ENCODE measurements around the gene MDK. TPM values are rescaled to one million over a fixed set of nuclear protein-coding genes. Genes with fewer than 3 reads are reported as not detected.

MDK gene
- total RNA-seq, 2 experiments from 2014 or later = 5.5 to 6.5 TPM

- H3K4me1 ChIP-seq (ENCODE audit: insufficient read depth, low read length) = peaks cover 44% of the 10 kb centered on the region
- H3K4me3 Mint-ChIP-seq = no peak overlapping the region
- H3K4me1 Mint-ChIP-seq (ENCODE audit: low read depth) = peaks cover 26% of the 10 kb centered on the region
- DNase-seq = peak in 1 of 14 experiments; percentile 18
- H3K27ac ChIP-seq (ENCODE audit: low read depth in 1 of 2, low read length in 2 of 2) = no peak overlapping the region
- H3K27me3 ChIP-seq (ENCODE audit: control insufficient read depth in 1 of 2, insufficient read depth in 2 of 2, low read length in 2 of 2) = peaks cover 70 to 73% of the 10 kb centered on the region in 2 experiments
- H3K36me3 Mint-ChIP-seq (ENCODE audit: low read depth) = no peaks in the 10 kb centered on the region
- H3K27ac Mint-ChIP-seq = no peak overlapping the region
- no peaks in the 10 kb centered on the region for H3K9me3 Mint-ChIP-seq
- ChIA-PET CTCF (no interaction called here), POLR2A (no interaction called here)
- no peaks in the 10 kb centered on the region for H3K36me3 ChIP-seq (ENCODE audit: insufficient read depth, low read length)
- intact Hi-C loops (cut with DNase I, micrococcal nuclease) = no loop called here
- H3K4me3 ChIP-seq (ENCODE audit: low read length) = no peak overlapping the region
- H3K27me3 Mint-ChIP-seq = peaks cover 70% of the 10 kb centered on the region
- TF ChIP-seq CTCF (IDR thresholded peaks at IDR 0.05) = no peak
- H3K9me3 ChIP-seq (ENCODE audit: control insufficient read depth in 1 of 2, insufficient read depth in 1 of 2, low read length in 2 of 2) = peaks cover 0 to 49% of the 10 kb centered on the region in 2 experiments
- no peak for ATAC-seq (ENCODE audit: poor library complexity)
These were observed 4.6 kb downstream of the MDK start for GRCh38 chr11:46386005-46386578.

- H3K4me3 ChIP-seq (ENCODE audit: low read length) = no peak overlapping the region
- DNase-seq (peak in 1 of 14 experiments; percentile 31), ATAC-seq (ENCODE audit: poor library complexity) (no peak)
- no peak overlapping the region for H3K27ac Mint-ChIP-seq
- H3K4me3 Mint-ChIP-seq = no peak overlapping the region
- intact Hi-C loops (cut with DNase I, micrococcal nuclease) = no loop called here
- H3K9me3 Mint-ChIP-seq = no peaks in the 10 kb centered on the region
- H3K27me3 Mint-ChIP-seq = peaks cover 70% of the 10 kb centered on the region
- peaks cover 46% of the 10 kb centered on the region for H3K4me1 ChIP-seq (ENCODE audit: insufficient read depth, low read length)
- peaks cover 73% of the 10 kb centered on the region in 2 experiments for H3K27me3 ChIP-seq (ENCODE audit: control insufficient read depth in 1 of 2, insufficient read depth in 2 of 2, low read length in 2 of 2)
- peaks cover 26% of the 10 kb centered on the region for H3K4me1 Mint-ChIP-seq (ENCODE audit: low read depth)
- no peak overlapping the region for H3K27ac ChIP-seq (ENCODE audit: low read depth in 1 of 2, low read length in 2 of 2)
- CTCF ChIA-PET = no interaction called here
- H3K9me3 ChIP-seq (ENCODE audit: control insufficient read depth in 1 of 2, insufficient read depth in 1 of 2, low read length in 2 of 2) = peaks cover 0 to 50% of the 10 kb centered on the region in 2 experiments
- POLR2A ChIA-PET = no interaction called here
- H3K36me3 Mint-ChIP-seq (ENCODE audit: low read depth) = no peaks in the 10 kb centered on the region
- H3K36me3 ChIP-seq (ENCODE audit: insufficient read depth, low read length) = no peaks in the 10 kb centered on the region
- no peak for TF ChIP-seq CTCF (IDR thresholded peaks at IDR 0.05)
These were observed 5.2 kb downstream of the MDK start for GRCh38 chr11:46386674-46387073.

DNA sequence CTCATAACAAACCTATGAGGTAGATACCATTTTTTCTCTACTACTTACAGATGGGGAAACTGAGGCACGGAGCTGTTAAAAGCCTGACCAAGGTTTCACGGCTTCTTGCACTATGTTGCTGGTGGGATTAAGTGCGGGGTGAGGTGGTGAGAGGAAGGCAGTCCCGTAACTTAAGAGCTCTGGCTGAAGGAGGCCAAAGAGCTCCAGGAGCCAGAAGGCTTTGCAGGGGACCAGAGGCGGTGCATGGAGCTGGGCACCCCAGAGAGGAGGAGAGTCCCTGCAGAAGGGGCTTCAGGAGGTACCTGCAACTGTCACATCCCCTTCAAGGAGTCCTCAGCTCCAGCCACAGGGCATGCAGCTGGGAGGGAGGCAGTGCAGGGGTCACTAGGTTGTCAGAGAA, 6.0 kb downstream of the MDK start:
- intact Hi-C loops (cut with DNase I, micrococcal nuclease) = no loop called here
- H3K27me3 ChIP-seq (ENCODE audit: control insufficient read depth in 1 of 2, insufficient read depth in 2 of 2, low read length in 2 of 2) = peaks cover 68 to 72% of the 10 kb centered on the region in 2 experiments

More for the DNA sequence above, 6.0 kb downstream of the MDK start:
- H3K27ac Mint-ChIP-seq = no peak overlapping the region
- H3K4me1 ChIP-seq (ENCODE audit: insufficient read depth, low read length) = peaks cover 45% of the 10 kb centered on the region
- no peak overlapping the region for H3K27ac ChIP-seq (ENCODE audit: low read depth in 1 of 2, low read length in 2 of 2)
- no peak overlapping the region for H3K4me3 Mint-ChIP-seq
- DNase-seq = no peak
- H3K4me1 Mint-ChIP-seq (ENCODE audit: low read depth) = peaks cover 22% of the 10 kb centered on the region
- H3K36me3 ChIP-seq (ENCODE audit: insufficient read depth, low read length) = no peaks in the 10 kb centered on the region
- ATAC-seq (ENCODE audit: poor library complexity) = no peak
- no peaks in the 10 kb centered on the region for H3K9me3 Mint-ChIP-seq
- H3K27me3 Mint-ChIP-seq = peaks cover 66% of the 10 kb centered on the region
- no peak overlapping the region for H3K4me3 ChIP-seq (ENCODE audit: low read length)
- CTCF ChIA-PET = interaction anchor here (2.1 kb wide), 1 partner anchor 40 kb away, joined by 7 read pairs; the partner anchor contains the start of gene DGKZ
- POLR2A ChIA-PET = interaction anchor here (0.6 kb wide), 1 partner anchor 527 kb away, joined by 3 read pairs; no protein-coding TSS in a partner anchor
- peaks cover 0 to 46% of the 10 kb centered on the region in 2 experiments for H3K9me3 ChIP-seq (ENCODE audit: control insufficient read depth in 1 of 2, insufficient read depth in 1 of 2, low read length in 2 of 2)
- no peak for TF ChIP-seq CTCF (IDR thresholded peaks at IDR 0.05)
- no peaks in the 10 kb centered on the region for H3K36me3 Mint-ChIP-seq (ENCODE audit: low read depth)

Measured in CD4-positive, alpha-beta T cell (primary cell).